Esophagus muscularis mucosa (tissue), 3 donors: ENCODE measurements around the gene MYCBP2.

Experiments used
- CTCF ChIP-seq, 3 experiments: fragments of 200-600 bp in 2 of 3; fragments of 450-650 bp in 1 of 3; sonication (generic) in 2 of 3; IDR thresholded peaks; one replicate each; pipeline ENCODE4 v1.5.1; 2017 to 2019; ENCODE audit warnings: antibody characterized with exemption in 3 of 3, mild to moderate bottlenecking in 2 of 3, moderate library complexity in 1 of 3
- POLR2A ChIP-seq: fragments of 450-650 bp; IDR thresholded peaks from one replicate; pipeline ENCODE4 v1.6.1; 2017; ENCODE audit warnings: antibody characterized with exemption, moderate library complexity, mild to moderate bottlenecking, low read depth
- POLR2AphosphoS5 ChIP-seq, 2 donors: sonication (generic); formaldehyde crosslinking; IDR thresholded peaks; one replicate each; pipeline ENCODE4 v1.6.1; 2017; ENCODE audit warnings: antibody characterized with exemption in 2 of 2

GRCh38 chr13:77019756-77020155, 307.1 kb downstream of the MYCBP2 start:
- TF ChIP-seq CTCF (IDR thresholded peaks at IDR 0.05) (no peak), POLR2A (no peak), POLR2AphosphoS5 (IDR thresholded peaks at IDR 0.05) (no peak)
